Lung (tissue), 12 donors: ENCODE results near the gene LPCAT2. TPM values are rescaled to one million over a fixed set of nuclear protein-coding genes. Genes with fewer than 3 reads are reported as not detected.

Experiments
- ATAC-seq: fragments of 200-7000 bp; cut with Tn5 transposase; one replicate; pipeline ENCODE4 v1.9.1; 2020; ENCODE audit warnings: moderate number of reproducible peaks; ENCODE audit not compliant: insufficient read depth, low FRiP score
- DNase-seq, 3 donors: peaks; one replicate each; pipeline ENCODE4 v3.0.0-alpha.2; 2013 to 2017
- H3K27ac ChIP-seq, 2 donors: one replicate each; pipeline ENCODE4 v1.5.1; 2013; ENCODE audit warnings: mild to moderate bottlenecking in 2 of 2, moderate library complexity in 2 of 2, control low read depth in 1 of 2, inconsistent platforms in 1 of 2, low read depth in 1 of 2, low read length in 1 of 2
- H3K27me3 ChIP-seq, 3 donors: one replicate each; pipeline ENCODE4 v1.5.1; 2013; ENCODE audit warnings: low read length in 2 of 3; ENCODE audit not compliant: control insufficient read depth in 3 of 3, insufficient read depth in 3 of 3
- H3K36me3 ChIP-seq, 4 donors: one replicate each; pipeline ENCODE4 v1.5.1; 2013; ENCODE audit warnings: low read length in 4 of 4, mild to moderate bottlenecking in 1 of 4, moderate library complexity in 1 of 4; ENCODE audit not compliant: control insufficient read depth in 4 of 4, insufficient read depth in 4 of 4
- H3K4me1 ChIP-seq, 5 donors: one replicate each; pipeline ENCODE4 v1.5.1; 2013; ENCODE audit warnings: low read length in 5 of 5, mild to moderate bottlenecking in 2 of 5, moderate library complexity in 1 of 5; ENCODE audit not compliant: control insufficient read depth in 5 of 5, insufficient read depth in 5 of 5
- H3K4me3 ChIP-seq: one replicate; pipeline ENCODE4 v1.5.1; 2013; ENCODE audit warnings: mild to moderate bottlenecking, control low read depth, moderate library complexity
- H3K9ac ChIP-seq, 2 donors: one replicate each; pipeline ENCODE4 v1.5.1; 2013; ENCODE audit warnings: low read length in 2 of 2, control low read depth in 1 of 2; ENCODE audit not compliant: insufficient read depth in 1 of 2
- H3K9me3 ChIP-seq, 4 donors: one replicate each; pipeline ENCODE4 v1.5.1; 2013; ENCODE audit warnings: low read length in 3 of 4, mild to moderate bottlenecking in 1 of 4, moderate library complexity in 1 of 4; ENCODE audit not compliant: control insufficient read depth in 4 of 4, insufficient read depth in 3 of 4
- WGBS, 2 donors: extraction: QIAGEN DNeasy Blood & Tissue Kit; methylation state at CpG; one replicate each; pipeline ENCODE4 v1.1.7; 2013; 5-methylcytosine and 5-hydroxymethylcytosine counted together
- polyA plus RNA-seq, 2 donors: library from polyadenylated mRNA; stranded (reverse); fragments of 200-250 nt; gene quantifications; one replicate each; pipeline ENCODE4 v1.2.1, GENCODE V29; 2013
- total RNA-seq, 2 donors: library from RNA; depleted of rRNA in 1 of 2; stranded (reverse); fragments of >200 nt in 1 of 2; gene quantifications; one replicate each; pipeline ENCODE4 v1.2.1, GENCODE V29; 2014 to 2021
- TF ChIP-seq, protein P1 (sequence below): IDR thresholded peaks from 2 replicates; pipeline ENCODE4 v1.5.1; 2012; ENCODE audit warnings: mild to moderate bottlenecking; ENCODE audit errors: control extremely low read depth, extremely low read depth
- donor health status: control.
- donor health status: control.
- donor health status: Bipolar disorder and iron deficiency.
- donor health status: healthy.
- donor health status: DM: yes; HTN: yes; CAD: no.

LPCAT2 gene
- total and polyA plus RNA-seq, 4 donors = 9.5 to 25.3 (median 19.4) TPM

- no peaks in the 10 kb centered on the region for H3K36me3 ChIP-seq
- ATAC-seq = no peak
- TF ChIP-seq, protein P1, sequence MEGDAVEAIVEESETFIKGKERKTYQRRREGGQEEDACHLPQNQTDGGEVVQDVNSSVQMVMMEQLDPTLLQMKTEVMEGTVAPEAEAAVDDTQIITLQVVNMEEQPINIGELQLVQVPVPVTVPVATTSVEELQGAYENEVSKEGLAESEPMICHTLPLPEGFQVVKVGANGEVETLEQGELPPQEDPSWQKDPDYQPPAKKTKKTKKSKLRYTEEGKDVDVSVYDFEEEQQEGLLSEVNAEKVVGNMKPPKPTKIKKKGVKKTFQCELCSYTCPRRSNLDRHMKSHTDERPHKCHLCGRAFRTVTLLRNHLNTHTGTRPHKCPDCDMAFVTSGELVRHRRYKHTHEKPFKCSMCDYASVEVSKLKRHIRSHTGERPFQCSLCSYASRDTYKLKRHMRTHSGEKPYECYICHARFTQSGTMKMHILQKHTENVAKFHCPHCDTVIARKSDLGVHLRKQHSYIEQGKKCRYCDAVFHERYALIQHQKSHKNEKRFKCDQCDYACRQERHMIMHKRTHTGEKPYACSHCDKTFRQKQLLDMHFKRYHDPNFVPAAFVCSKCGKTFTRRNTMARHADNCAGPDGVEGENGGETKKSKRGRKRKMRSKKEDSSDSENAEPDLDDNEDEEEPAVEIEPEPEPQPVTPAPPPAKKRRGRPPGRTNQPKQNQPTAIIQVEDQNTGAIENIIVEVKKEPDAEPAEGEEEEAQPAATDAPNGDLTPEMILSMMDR = no peak
- 75 to 83% methylated on average over 6 of the region's 6 CpGs for WGBS, 2 donors
- no peaks in the 10 kb centered on the region for H3K4me1 ChIP-seq
- no peak overlapping the region for H3K9ac ChIP-seq
- H3K9me3 ChIP-seq = peaks cover 0 to 4% (median 2%) of the 10 kb centered on the region in 4 donors
- DNase-seq = no peak
- no peak overlapping the region for H3K27ac ChIP-seq
- no peak overlapping the region for H3K4me3 ChIP-seq
- no peaks in the 10 kb centered on the region for H3K27me3 ChIP-seq
These were observed 119.6 kb downstream of the LPCAT2 start for GRCh38 chr16:55628306-55628968.

- no peak overlapping the region for H3K4me3 ChIP-seq
- TF ChIP-seq, protein P1 = no peak
- no peak overlapping the region for H3K27ac ChIP-seq
- H3K9ac ChIP-seq = no peak overlapping the region
- DNase-seq (no peak), ATAC-seq (no peak)
- H3K4me1 ChIP-seq = peaks cover 0 to 1% (median 0%) of the 10 kb centered on the region in 5 donors
- H3K27me3 ChIP-seq = no peaks in the 10 kb centered on the region
- peaks cover 0 to 4% (median 2%) of the 10 kb centered on the region in 4 donors for H3K9me3 ChIP-seq
- H3K36me3 ChIP-seq = no peaks in the 10 kb centered on the region
These were observed 121.9 kb downstream of the LPCAT2 start for GRCh38 chr16:55630774-55631173.

DNA sequence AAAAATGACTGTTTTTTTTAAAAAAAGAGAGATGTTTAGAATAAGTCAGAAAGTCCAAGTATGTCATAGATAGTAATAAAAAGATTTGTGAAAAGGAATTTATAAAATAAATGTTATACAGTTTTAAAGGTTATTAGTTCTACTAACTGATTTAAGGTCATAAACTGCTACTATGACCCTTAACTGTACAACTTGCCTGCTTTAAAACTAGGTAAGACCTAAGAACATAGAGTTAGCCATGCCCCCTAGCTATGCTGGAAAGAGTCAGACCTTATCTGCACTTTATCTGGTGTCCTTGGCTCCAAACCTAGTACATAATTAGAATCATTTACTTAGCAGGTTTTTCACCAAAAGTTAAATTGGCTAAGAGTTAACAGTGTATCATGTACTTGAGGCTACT, 123.4 kb downstream of the LPCAT2 start:
- no peak for DNase-seq
- Histone ChIP-seq H3K36me3 (no peaks in the 10 kb centered on the region), H3K27ac (no peak overlapping the region), H3K9ac (no peak overlapping the region), H3K4me1 (peaks cover 0 to 8% (median 0%) of the 10 kb centered on the region in 5 donors), H3K27me3 (no peaks in the 10 kb centered on the region), H3K9me3 (peaks cover 0 to 3% (median 1%) of the 10 kb centered on the region in 4 donors), H3K4me3 (no peak overlapping the region)
- TF ChIP-seq, protein P1 = no peak
- no peak for ATAC-seq

DNA sequence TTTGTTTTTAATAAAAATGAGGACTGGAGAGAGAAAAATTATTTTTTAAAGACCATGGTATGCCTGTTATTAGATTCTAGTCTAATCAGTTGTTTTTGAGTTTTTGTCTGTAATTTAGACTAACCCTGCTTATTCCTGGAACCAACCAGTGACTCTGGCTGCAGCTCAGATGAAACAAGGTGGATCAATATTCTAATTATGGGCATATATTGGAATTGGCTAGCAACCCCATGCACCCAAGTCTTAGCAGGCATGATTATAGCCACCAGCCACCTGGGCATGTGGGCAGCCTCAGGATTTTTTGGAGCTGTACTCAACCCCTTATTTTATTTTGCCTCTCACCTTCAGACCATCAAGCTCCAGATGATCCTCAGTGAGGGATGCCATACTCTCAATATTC, 125.3 kb downstream of the LPCAT2 start:
- no peak for DNase-seq
- Histone ChIP-seq H3K4me1 (peaks cover 0 to 10% (median 0%) of the 10 kb centered on the region in 5 donors), H3K27me3 (no peaks in the 10 kb centered on the region)

More for the DNA sequence above, 125.3 kb downstream of the LPCAT2 start:
- peaks cover 0 to 3% (median 1%) of the 10 kb centered on the region in 4 donors for H3K9me3 ChIP-seq
- no peak for ATAC-seq
- TF ChIP-seq, protein P1 = no peak
- H3K4me3 ChIP-seq = no peak overlapping the region
- H3K27ac ChIP-seq = no peak overlapping the region
- no peak overlapping the region for H3K9ac ChIP-seq
- H3K36me3 ChIP-seq = no peaks in the 10 kb centered on the region
